Stimulated activated CD8-positive, alpha-beta memory T cell treated with anti-CD3 and anti-CD28 coated beads, Interleukin-7, amount 100 ng/mL, for 24 hours (primary cell): ENCODE results near the gene SOST.
"Not testable (repeated sequence)": the region's sequence is repeated elsewhere in the genome, so short reads cannot be mapped to it uniquely, and the experiment has no call there.

Source experiments
- DNase-seq: peaks from one replicate; pipeline ENCODE4 v3.0.0-alpha.2; 2020; ENCODE audit warnings: low read depth

SOST gene

GRCh38 chr17:43758497-43759174 lies at the start of gene SOST:
TSS of gene SOST (minus strand) at chr17:43758791. CDS start at chr17:43758741, 50 bp downstream.
- no peak for DNase-seq

GRCh38 chr17:43808076-43808475 lies 49.5 kb upstream of the SOST start:
- DNase-seq = no peak

- no peak for DNase-seq
Observed at GRCh38 chr17:43805117-43805516, 46.5 kb upstream of the SOST start.

- DNase-seq = no peak
Observed at GRCh38 chr17:43803758-43804157, 45.2 kb upstream of the SOST start.

- no peak for DNase-seq
Observed at GRCh38 chr17:43801844-43802243, 43.3 kb upstream of the SOST start.

- DNase-seq = no peak
Observed at GRCh38 chr17:43800736-43801135, 42.1 kb upstream of the SOST start.

- no peak for DNase-seq
Observed at GRCh38 chr17:43799047-43799446, 40.5 kb upstream of the SOST start.

GRCh38 chr17:43798024-43798423 lies 39.4 kb upstream of the SOST start:
- DNase-seq = not testable (repeated sequence)

- DNase-seq = not testable (repeated sequence)
Observed at GRCh38 chr17:43792668-43793067, 34.1 kb upstream of the SOST start.

- no peak for DNase-seq
Observed at GRCh38 chr17:43791589-43791988, 33.0 kb upstream of the SOST start.

GRCh38 chr17:43790311-43790940 lies 31.8 kb upstream of the SOST start:
- DNase-seq = no peak

- DNase-seq = no peak
Observed at GRCh38 chr17:43789482-43789881, 30.9 kb upstream of the SOST start.

GRCh38 chr17:43788540-43788939 lies 29.9 kb upstream of the SOST start:
- DNase-seq = no peak

GRCh38 chr17:43787728-43788127 lies 29.1 kb upstream of the SOST start:
- no peak for DNase-seq

GRCh38 chr17:43784628-43785101 lies 26.1 kb upstream of the SOST start:
- DNase-seq = no peak

- no peak for DNase-seq
Observed at GRCh38 chr17:43784068-43784467, 25.5 kb upstream of the SOST start.

- DNase-seq = no peak
Observed at GRCh38 chr17:43782913-43783680, 24.5 kb upstream of the SOST start.

GRCh38 chr17:43780135-43780534 lies 21.5 kb upstream of the SOST start, which contains the start of gene CFAP97D1:
TSS of gene CFAP97D1 (plus strand) at chr17:43780435. CDS start at chr17:43780463, 28 bp downstream.
- no peak for DNase-seq

- DNase-seq = no peak
Observed at GRCh38 chr17:43779145-43780125, 20.8 kb upstream of the SOST start.

GRCh38 chr17:43778337-43779144 lies 19.9 kb upstream of the SOST start, which contains the start of gene DUSP3:
TSS of gene DUSP3 (minus strand) at chr17:43778977. CDS start at chr17:43778924, 53 bp downstream.
- peak; percentile 33 for DNase-seq
